GM18951 (cell line): ENCODE measurements around the gene COQ8B.
A peak's percentile ranks its signal among the peaks of the same experiment; 100 is the strongest.
"Not testable (repeated sequence)": the region's sequence is repeated elsewhere in the genome, so short reads cannot be mapped to it uniquely, and the experiment has no call there.

Experiments used
- POLR2A ChIP-seq: IDR thresholded peaks from 4 replicates; pipeline ENCODE4 v1.6.1; 2011; ENCODE audit warnings: mild to moderate bottlenecking; ENCODE audit not compliant: insufficient read length, insufficient read depth; ENCODE audit errors: extremely low read depth
- in situ Hi-C: fragments of 300-500 bp; cut with MboI; formaldehyde crosslinking; loops from one replicate; pipeline ENCODE4 v1.12.0; 2022; ENCODE audit warnings: low sequenced_read_pairs, mixed read lengths, inconsistent platforms; ENCODE audit not compliant: unreplicated experiment

Gene COQ8B

GRCh38 chr19:40716482-40717324, at the start of gene COQ8B, which contains the start of gene ITPKC:
COQ8B (minus strand) TSS chr19:40716886; CDS start chr19:40714632, 2,254 bp downstream.
ITPKC (plus strand) TSS chr19:40717112; CDS start chr19:40717136, 24 bp downstream.
- TF ChIP-seq POLR2A = peak; percentile 55
- in situ Hi-C loops = no loop called here

GRCh38 chr19:40766385-40766784, 49.7 kb upstream of the COQ8B start:
- in situ Hi-C loops = not testable (repeated sequence)

GRCh38 chr19:40763963-40764362, 47.3 kb upstream of the COQ8B start:
- TF ChIP-seq POLR2A = no peak
- in situ Hi-C loops = no loop called here

- in situ Hi-C loops = no loop called here
- TF ChIP-seq POLR2A = no peak
Measured at GRCh38 chr19:40763526-40763925, 46.8 kb upstream of the COQ8B start.

- in situ Hi-C loops = no loop called here
- no peak for TF ChIP-seq POLR2A
Measured at GRCh38 chr19:40762754-40763470, 46.2 kb upstream of the COQ8B start.

- in situ Hi-C loops = no loop called here
- no peak for TF ChIP-seq POLR2A
Measured at GRCh38 chr19:40759352-40759751, 42.7 kb upstream of the COQ8B start.

GRCh38 chr19:40758491-40758890, 41.8 kb upstream of the COQ8B start:
- TF ChIP-seq POLR2A = no peak
- in situ Hi-C loops = no loop called here

GRCh38 chr19:40756502-40757110, 39.9 kb upstream of the COQ8B start:
- in situ Hi-C loops = no loop called here
- no peak for TF ChIP-seq POLR2A

- in situ Hi-C loops = no loop called here
- no peak for TF ChIP-seq POLR2A
Measured at GRCh38 chr19:40755791-40756190, 39.1 kb upstream of the COQ8B start.

GRCh38 chr19:40755248-40755624, 38.5 kb upstream of the COQ8B start:
- in situ Hi-C loops = no loop called here
- no peak for TF ChIP-seq POLR2A

- no peak for TF ChIP-seq POLR2A
- in situ Hi-C loops = no loop called here
Measured at GRCh38 chr19:40754611-40755247, 38.0 kb upstream of the COQ8B start.

GRCh38 chr19:40752257-40752781, 35.6 kb upstream of the COQ8B start:
- TF ChIP-seq POLR2A = no peak
- in situ Hi-C loops = no loop called here
